HCT116 (cell line): ENCODE results near the gene VIPR2. TPM values are rescaled to one million over a fixed set of nuclear protein-coding genes. Genes with fewer than 3 reads are reported as not detected.

Source experiments
- ATAC-seq: fragments of 200-7000 bp; cut with Tn5 transposase; 2 replicates; pipeline ENCODE4 v1.9.1; 2020; ENCODE audit warnings: mild to moderate bottlenecking, moderate library complexity
- BruUV-seq: library from RNA; stranded (reverse); fragments of 400-500 nt; replicated peaks from 2 replicates; lab custom pipeline; 2021; lab: Mats Ljungman, UMichigan
- CTCF ChIA-PET: fragments of 300-600 bp; sonication (Branson Sonifier 250); formaldehyde crosslinking; loops from one replicate; lab custom pipeline; 2021; ENCODE audit warnings: antibody characterized with exemption; lab: Charles Lee
- POLR2A ChIA-PET: fragments of 300-600, 350-600 bp; sonication (Branson Sonifier 250); formaldehyde crosslinking; loops from one replicate; lab custom pipeline; 2021; ENCODE audit warnings: antibody characterized with exemption; lab: Charles Lee
- RAD21 ChIA-PET, 2 experiments: fragments of 300-600 bp; sonication (Branson Sonifier 250); formaldehyde crosslinking; loops; one replicate each; lab custom pipeline; 2023; ENCODE audit warnings: low total read pairs in 2 of 2; ENCODE audit not compliant: uncharacterized antibody in 2 of 2, unreplicated experiment in 2 of 2, low non-redundant PET in 1 of 2; lab: Charles Lee
- DNase-seq: peaks from one replicate; pipeline ENCODE4 v3.0.0-alpha.2; 2010; ENCODE audit warnings: low read depth, low spot score
- H2AFZ ChIP-seq: fragments of 200-600 bp; shearing (Covaris generic), sonication (generic); 2 replicates; pipeline ENCODE4 v1.6.1; 2017; ENCODE audit warnings: low read depth, mixed run types, mixed read lengths, antibody characterized with exemption, low read length; ENCODE audit not compliant: poor library complexity, severe bottlenecking
- H3K27ac ChIP-seq: 2 replicates; pipeline ENCODE4 v1.5.1; 2012; ENCODE audit warnings: low read depth, low read length
- H3K27me3 ChIP-seq: fragments of 200-600 bp; sonication (generic); 2 replicates; pipeline ENCODE4 v1.6.1; 2016; ENCODE audit warnings: mixed run types, low read length, mixed read lengths; ENCODE audit not compliant: insufficient read depth
- H3K36me3 ChIP-seq, 2 experiments: fragments of 200-500 bp in 1 of 2; fragments of 200-600 bp in 1 of 2; sonication (Bioruptor generic) in 1 of 2; sonication (generic) in 1 of 2; 2 replicates each; pipeline versions ENCODE4 v1.5.1 to v1.6.1; 2014 to 2016; ENCODE audit warnings: low read length in 2 of 2, inconsistent platforms in 1 of 2, mixed read lengths in 1 of 2, mixed run types in 1 of 2; ENCODE audit not compliant: insufficient read depth in 2 of 2, control insufficient read depth in 1 of 2
- H3K4me1 ChIP-seq, 2 experiments: fragments of 200-600 bp in 1 of 2; sonication (generic) in 1 of 2; 2 replicates each; pipeline versions ENCODE4 v1.5.1 to v1.6.1; 2012 to 2017; ENCODE audit warnings: low read length in 2 of 2, inconsistent platforms in 1 of 2, mild to moderate bottlenecking in 1 of 2, mixed read lengths in 1 of 2, mixed run types in 1 of 2, moderate library complexity in 1 of 2; ENCODE audit not compliant: insufficient read depth in 2 of 2, control insufficient read depth in 1 of 2
- H3K4me2 ChIP-seq: fragments of 200-600 bp; sonication (generic); 2 replicates; pipeline ENCODE4 v1.6.1; 2017; ENCODE audit warnings: mixed run types, low read length, mixed read lengths
- H3K4me3 ChIP-seq, 2 experiments: fragments of 200-600 bp in 1 of 2; sonication (generic) in 1 of 2; replicated peaks in 1 of 2; 2 replicates each; pipeline ENCODE4 v1.5.1; 2011 to 2016; ENCODE audit warnings: low read length in 2 of 2, control low read depth in 1 of 2, low read depth in 1 of 2, mild to moderate bottlenecking in 1 of 2, mixed read lengths in 1 of 2, mixed run types in 1 of 2
- H3K79me2 ChIP-seq: fragments of 200-600 bp; sonication (generic); 2 replicates; pipeline ENCODE4 v1.6.1; 2017; ENCODE audit warnings: mild to moderate bottlenecking, mixed run types, low read length, moderate library complexity, mixed read lengths; ENCODE audit not compliant: insufficient read depth
- H3K9ac ChIP-seq: fragments of 200-600 bp; sonication (generic); 2 replicates; pipeline ENCODE4 v1.6.1; 2016; ENCODE audit warnings: low read length, mixed read lengths
- H3K9me2 ChIP-seq: fragments of 200-600 bp; sonication (generic), shearing (Covaris generic); 2 replicates; pipeline ENCODE4 v1.6.1; 2017; ENCODE audit warnings: mixed run types, mild to moderate bottlenecking, moderate library complexity; ENCODE audit not compliant: insufficient read depth
- H3K9me3 ChIP-seq, 2 experiments: fragments of 200-500 bp in 1 of 2; fragments of 200-600 bp in 1 of 2; sonication (Bioruptor generic) in 1 of 2; sonication (generic) in 1 of 2; 2 replicates each; pipeline ENCODE4 v1.6.1; 2014 to 2017; ENCODE audit warnings: low read length in 2 of 2, mixed read lengths in 2 of 2, inconsistent platforms in 1 of 2, low read depth in 1 of 2, mild to moderate bottlenecking in 1 of 2, mixed run types in 1 of 2, moderate library complexity in 1 of 2; ENCODE audit not compliant: control insufficient read depth in 1 of 2, insufficient read depth in 1 of 2
- H4K20me1 ChIP-seq: fragments of 200-600 bp; sonication (generic), shearing (Covaris generic); 2 replicates; pipeline ENCODE4 v1.6.1; 2017; ENCODE audit warnings: mixed run types, mild to moderate bottlenecking, moderate library complexity; ENCODE audit not compliant: insufficient read depth
- ATF3 ChIP-seq: IDR thresholded peaks from 2 replicates; pipeline ENCODE4 v1.6.1; 2012
- CBX3 ChIP-seq: IDR thresholded peaks from 2 replicates; pipeline ENCODE4 v1.6.1; 2012; ENCODE audit warnings: low read depth
- ELF1 ChIP-seq: IDR thresholded peaks from 2 replicates; pipeline ENCODE4 v1.6.1; 2012; ENCODE audit warnings: low read depth, borderline replicate concordance
- EZH2 ChIP-seq: fragments of 200-600 bp; sonication (generic); IDR thresholded peaks from 2 replicates; pipeline ENCODE4 v1.6.1; 2017; ENCODE audit warnings: antibody characterized with exemption, mixed run types
- EZH2phosphoT487 ChIP-seq: fragments of 200-600 bp; IDR thresholded peaks from 2 replicates; pipeline ENCODE4 v1.6.1; 2018; ENCODE audit warnings: antibody characterized with exemption, borderline replicate concordance
- FOSL1 ChIP-seq: IDR thresholded peaks from 2 replicates; pipeline ENCODE4 v1.6.1; 2012; ENCODE audit warnings: low read depth
- POLR2AphosphoS5 ChIP-seq: IDR thresholded peaks from 2 replicates; pipeline ENCODE4 v1.6.1; 2011; ENCODE audit warnings: mild to moderate bottlenecking, low read depth, low read length, moderate library complexity
- RAD21 ChIP-seq: IDR thresholded peaks from 2 replicates; pipeline ENCODE4 v1.6.1; 2012; ENCODE audit warnings: low read depth, mild to moderate bottlenecking
- REST ChIP-seq: IDR thresholded peaks from 2 replicates; pipeline ENCODE4 v1.6.1; 2012; ENCODE audit warnings: low read depth
- SIN3A ChIP-seq: IDR thresholded peaks from 2 replicates; pipeline ENCODE4 v1.6.1; 2012; ENCODE audit warnings: low read depth
- SRF ChIP-seq: IDR thresholded peaks from 2 replicates; pipeline ENCODE4 v1.6.1; 2012; ENCODE audit warnings: low read depth
- TCF7L2 ChIP-seq: IDR thresholded peaks from 2 replicates; pipeline ENCODE4 v1.7.0; 2011; ENCODE audit warnings: borderline replicate concordance, inconsistent platforms; ENCODE audit not compliant: insufficient read depth, insufficient read length; ENCODE audit errors: extremely low read depth
- YY1 ChIP-seq: IDR thresholded peaks from 2 replicates; pipeline ENCODE4 v1.6.1; 2011; ENCODE audit warnings: low read length, low read depth, moderate library complexity, mild to moderate bottlenecking; ENCODE audit not compliant: insufficient replicate concordance; ENCODE audit errors: extremely low read depth
- ZNF274 ChIP-seq: fragments of 200-500 bp; sonication (Bioruptor generic); IDR thresholded peaks from 2 replicates; pipeline ENCODE4 v1.6.1; 2014; ENCODE audit warnings: mild to moderate bottlenecking, low read depth, low read length, inconsistent platforms
- intact Hi-C: fragments of 100-400 bp; cut with micrococcal nuclease; formaldehyde crosslinking; loops from 2 replicates; pipeline ENCODE4 v1.10.0; 2022
- total RNA-seq: library from RNA; stranded (reverse); gene quantifications from one replicate; pipeline ENCODE4 v1.2.1, GENCODE V29; 2021; ENCODE audit not compliant: unreplicated experiment
- TF ChIP-seq, protein P1 (sequence below), 3 experiments: fragments of 200-600 bp in 1 of 3; sonication (generic) in 1 of 3; IDR thresholded peaks in 2 of 3; conservative IDR thresholded peaks in 1 of 3; 2 replicates each; pipeline ENCODE4 v1.5.1; 2012 to 2017; ENCODE audit warnings: low read depth in 2 of 3, low read length in 2 of 3, antibody characterized with exemption in 1 of 3, borderline replicate concordance in 1 of 3, control low read depth in 1 of 3, mild to moderate bottlenecking in 1 of 3, mixed read lengths in 1 of 3, mixed run types in 1 of 3, moderate library complexity in 1 of 3; ENCODE audit not compliant: insufficient read depth in 1 of 3
- TF ChIP-seq, protein P2 (sequence below): IDR thresholded peaks from 2 replicates; pipeline ENCODE4 v1.6.1; 2011; ENCODE audit warnings: mild to moderate bottlenecking, low read length, moderate library complexity; ENCODE audit not compliant: insufficient replicate concordance; ENCODE audit errors: extremely low read depth

Gene VIPR2
- total RNA-seq, 1 experiment from 2014 or later, result 0.10 TPM

- H3K4me2 ChIP-seq, result no peak overlapping the region
- no peak overlapping the region for H3K4me3 ChIP-seq
- H3K9ac ChIP-seq, result no peak overlapping the region
- no peaks in the 10 kb centered on the region for H4K20me1 ChIP-seq
- no peak overlapping the region for H2AFZ ChIP-seq
- DNase-seq (no peak), ATAC-seq (no peak)
- no TSS peak for BruUV-seq
- H3K9me2 ChIP-seq, result no peaks in the 10 kb centered on the region
- no peaks in the 10 kb centered on the region for H3K36me3 ChIP-seq
- H3K27me3 ChIP-seq, result no peaks in the 10 kb centered on the region
- POLR2A ChIA-PET, result no interaction called here
- TF ChIP-seq ZNF274 (no peak), ELF1 (no peak), TCF7L2 (no peak), RAD21 (no peak), ATF3 (no peak), POLR2AphosphoS5 (no peak), FOSL1 (no peak), CBX3 (no peak), SIN3A (no peak), YY1 (no peak), EZH2 (no peak), EZH2phosphoT487 (no peak), SRF (no peak), REST (no peak)
- TF ChIP-seq, protein P1, sequence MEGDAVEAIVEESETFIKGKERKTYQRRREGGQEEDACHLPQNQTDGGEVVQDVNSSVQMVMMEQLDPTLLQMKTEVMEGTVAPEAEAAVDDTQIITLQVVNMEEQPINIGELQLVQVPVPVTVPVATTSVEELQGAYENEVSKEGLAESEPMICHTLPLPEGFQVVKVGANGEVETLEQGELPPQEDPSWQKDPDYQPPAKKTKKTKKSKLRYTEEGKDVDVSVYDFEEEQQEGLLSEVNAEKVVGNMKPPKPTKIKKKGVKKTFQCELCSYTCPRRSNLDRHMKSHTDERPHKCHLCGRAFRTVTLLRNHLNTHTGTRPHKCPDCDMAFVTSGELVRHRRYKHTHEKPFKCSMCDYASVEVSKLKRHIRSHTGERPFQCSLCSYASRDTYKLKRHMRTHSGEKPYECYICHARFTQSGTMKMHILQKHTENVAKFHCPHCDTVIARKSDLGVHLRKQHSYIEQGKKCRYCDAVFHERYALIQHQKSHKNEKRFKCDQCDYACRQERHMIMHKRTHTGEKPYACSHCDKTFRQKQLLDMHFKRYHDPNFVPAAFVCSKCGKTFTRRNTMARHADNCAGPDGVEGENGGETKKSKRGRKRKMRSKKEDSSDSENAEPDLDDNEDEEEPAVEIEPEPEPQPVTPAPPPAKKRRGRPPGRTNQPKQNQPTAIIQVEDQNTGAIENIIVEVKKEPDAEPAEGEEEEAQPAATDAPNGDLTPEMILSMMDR (IDR thresholded peaks at IDR 0.05 in 2 of 3, conservative IDR thresholded peaks at IDR 0.05 in 1 of 3; ENCODE audit: borderline replicate concordance in 1 of 3, insufficient read depth in 1 of 3, low read depth in 2 of 3, low read length in 2 of 3), result no peak
- TF ChIP-seq, protein P2, sequence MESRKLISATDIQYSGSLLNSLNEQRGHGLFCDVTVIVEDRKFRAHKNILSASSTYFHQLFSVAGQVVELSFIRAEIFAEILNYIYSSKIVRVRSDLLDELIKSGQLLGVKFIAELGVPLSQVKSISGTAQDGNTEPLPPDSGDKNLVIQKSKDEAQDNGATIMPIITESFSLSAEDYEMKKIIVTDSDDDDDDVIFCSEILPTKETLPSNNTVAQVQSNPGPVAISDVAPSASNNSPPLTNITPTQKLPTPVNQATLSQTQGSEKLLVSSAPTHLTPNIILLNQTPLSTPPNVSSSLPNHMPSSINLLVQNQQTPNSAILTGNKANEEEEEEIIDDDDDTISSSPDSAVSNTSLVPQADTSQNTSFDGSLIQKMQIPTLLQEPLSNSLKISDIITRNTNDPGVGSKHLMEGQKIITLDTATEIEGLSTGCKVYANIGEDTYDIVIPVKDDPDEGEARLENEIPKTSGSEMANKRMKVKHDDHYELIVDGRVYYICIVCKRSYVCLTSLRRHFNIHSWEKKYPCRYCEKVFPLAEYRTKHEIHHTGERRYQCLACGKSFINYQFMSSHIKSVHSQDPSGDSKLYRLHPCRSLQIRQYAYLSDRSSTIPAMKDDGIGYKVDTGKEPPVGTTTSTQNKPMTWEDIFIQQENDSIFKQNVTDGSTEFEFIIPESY, result no peak
- H3K9me3 ChIP-seq, result no peaks in the 10 kb centered on the region
- intact Hi-C loops, result no loop called here
- H3K79me2 ChIP-seq, result no peaks in the 10 kb centered on the region
- H3K4me1 ChIP-seq, result no peaks in the 10 kb centered on the region
- CTCF ChIA-PET, result no interaction called here
- RAD21 ChIA-PET, result no interaction called here
- H3K27ac ChIP-seq, result no peak overlapping the region
These were observed 61.5 kb downstream of the VIPR2 start for GRCh38 chr7:159083001-159083697.
